ENCODE results near the gene PTDSS2. TPM values are rescaled to one million over a fixed set of nuclear protein-coding genes. Genes with fewer than 3 reads are reported as not detected.
"Not testable (repeated sequence)": the region's sequence is repeated elsewhere in the genome, so short reads cannot be mapped to it uniquely, and the experiment has no call there.

PTDSS2 gene
- total RNA-seq, 1 donor from 2014 or later, result 47.3 TPM

DNA sequence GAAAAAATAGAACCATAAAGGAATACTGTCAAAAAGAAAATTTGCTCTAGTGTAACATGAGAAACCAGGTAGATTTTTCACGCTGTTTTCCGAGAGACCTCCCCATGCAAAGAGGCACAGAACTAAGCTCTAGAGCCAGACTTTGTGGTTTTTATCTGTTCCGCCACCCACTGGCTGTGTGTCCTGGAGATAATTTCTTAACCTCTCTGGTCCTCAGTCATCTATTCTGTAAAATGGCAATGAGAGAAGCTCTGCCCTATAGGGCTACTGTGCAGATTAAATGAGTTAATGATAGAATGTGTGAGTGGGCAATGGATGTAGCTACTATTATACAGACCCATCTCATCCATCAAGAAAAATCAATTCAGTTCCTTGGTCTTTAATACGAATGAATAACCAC is 25.8 kb upstream of the PTDSS2 start:
- Histone ChIP-seq H3K27me3 (ENCODE audit: insufficient read depth, low read length) (peaks cover 16% of the 10 kb centered on the region), H4K20me1 (ENCODE audit: insufficient read depth, low read length) (no peaks in the 10 kb centered on the region), H3K4me1 (ENCODE audit: insufficient read depth, low read length) (no peaks in the 10 kb centered on the region), H2AFZ (ENCODE audit: low read depth, low read length) (no peak overlapping the region), H3K79me2 (ENCODE audit: insufficient read depth, low read length) (no peaks in the 10 kb centered on the region), H3K4me2 (ENCODE audit: low read length) (no peak overlapping the region), H3K4me3 (ENCODE audit: insufficient read depth, low read depth, low read length) (no peak overlapping the region), H3K9me3 (ENCODE audit: insufficient read depth, low read depth, low read length) (no peaks in the 10 kb centered on the region), H3K9ac (ENCODE audit: low read length) (no peak overlapping the region), H3K27ac (ENCODE audit: low read depth, low read length) (no peak overlapping the region), H3K36me3 (ENCODE audit: insufficient read depth, low read length) (no peaks in the 10 kb centered on the region)
- no peak for FAIRE-seq
- H3K9me3 Mint-ChIP-seq (ENCODE audit: unreplicated experiment), result peaks cover 4% of the 10 kb centered on the region
- no peak for TF ChIP-seq EZH2 (IDR thresholded peaks at IDR 0.05; ENCODE audit: insufficient read depth, low read length)
- TF ChIP-seq, protein P1, sequence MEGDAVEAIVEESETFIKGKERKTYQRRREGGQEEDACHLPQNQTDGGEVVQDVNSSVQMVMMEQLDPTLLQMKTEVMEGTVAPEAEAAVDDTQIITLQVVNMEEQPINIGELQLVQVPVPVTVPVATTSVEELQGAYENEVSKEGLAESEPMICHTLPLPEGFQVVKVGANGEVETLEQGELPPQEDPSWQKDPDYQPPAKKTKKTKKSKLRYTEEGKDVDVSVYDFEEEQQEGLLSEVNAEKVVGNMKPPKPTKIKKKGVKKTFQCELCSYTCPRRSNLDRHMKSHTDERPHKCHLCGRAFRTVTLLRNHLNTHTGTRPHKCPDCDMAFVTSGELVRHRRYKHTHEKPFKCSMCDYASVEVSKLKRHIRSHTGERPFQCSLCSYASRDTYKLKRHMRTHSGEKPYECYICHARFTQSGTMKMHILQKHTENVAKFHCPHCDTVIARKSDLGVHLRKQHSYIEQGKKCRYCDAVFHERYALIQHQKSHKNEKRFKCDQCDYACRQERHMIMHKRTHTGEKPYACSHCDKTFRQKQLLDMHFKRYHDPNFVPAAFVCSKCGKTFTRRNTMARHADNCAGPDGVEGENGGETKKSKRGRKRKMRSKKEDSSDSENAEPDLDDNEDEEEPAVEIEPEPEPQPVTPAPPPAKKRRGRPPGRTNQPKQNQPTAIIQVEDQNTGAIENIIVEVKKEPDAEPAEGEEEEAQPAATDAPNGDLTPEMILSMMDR (IDR thresholded peaks at IDR 0.05; ENCODE audit: insufficient read depth, low read depth, low read length), result no peak
- peaks cover 5% of the 10 kb centered on the region for H3K4me1 Mint-ChIP-seq (ENCODE audit: low read depth, unreplicated experiment)
- no peak overlapping the region for H3K27ac Mint-ChIP-seq (ENCODE audit: unreplicated experiment)
- DNase-seq (ENCODE audit: low read depth), result no peak
- no peak overlapping the region for H3K4me3 Mint-ChIP-seq (ENCODE audit: unreplicated experiment)
- H3K27me3 Mint-ChIP-seq (ENCODE audit: low read depth, unreplicated experiment), result peaks cover 15% of the 10 kb centered on the region
- peaks cover 2% of the 10 kb centered on the region for H3K36me3 Mint-ChIP-seq (ENCODE audit: low read depth, unreplicated experiment)

DNA sequence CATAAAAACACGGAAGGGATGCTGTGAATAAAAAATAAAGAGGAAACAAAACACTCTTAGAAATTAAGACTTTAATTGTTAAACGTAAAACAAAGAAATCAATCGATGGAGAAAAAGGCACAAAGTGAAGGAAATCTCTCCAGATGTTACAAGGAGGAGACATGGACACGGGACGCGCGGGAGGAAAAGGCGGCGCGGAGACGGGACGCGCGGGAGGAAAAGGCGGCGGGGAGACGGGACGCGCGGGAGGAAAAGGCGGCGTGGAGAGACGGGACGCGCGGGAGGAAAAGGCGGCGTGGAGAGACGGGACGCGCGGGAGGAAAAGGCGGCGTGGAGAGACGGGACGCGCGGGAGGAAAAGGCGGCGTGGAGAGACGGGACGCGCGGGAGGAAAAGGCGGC is 25.3 kb upstream of the PTDSS2 start:
- not testable (repeated sequence) for H3K4me2 ChIP-seq (ENCODE audit: low read length); H4K20me1 ChIP-seq (ENCODE audit: insufficient read depth, low read length); H2AFZ ChIP-seq (ENCODE audit: low read depth, low read length); H3K27ac Mint-ChIP-seq (ENCODE audit: unreplicated experiment); DNase-seq (ENCODE audit: low read depth); H3K79me2 ChIP-seq (ENCODE audit: insufficient read depth, low read length); H3K4me1 Mint-ChIP-seq (ENCODE audit: low read depth, unreplicated experiment); H3K9me3 Mint-ChIP-seq (ENCODE audit: unreplicated experiment); H3K36me3 ChIP-seq (ENCODE audit: insufficient read depth, low read length); H3K4me3 Mint-ChIP-seq (ENCODE audit: unreplicated experiment); H3K9me3 ChIP-seq (ENCODE audit: insufficient read depth, low read depth, low read length); H3K36me3 Mint-ChIP-seq (ENCODE audit: low read depth, unreplicated experiment); H3K27ac ChIP-seq (ENCODE audit: low read depth, low read length); H3K4me1 ChIP-seq (ENCODE audit: insufficient read depth, low read length); H3K9ac ChIP-seq (ENCODE audit: low read length); FAIRE-seq; H3K4me3 ChIP-seq (ENCODE audit: insufficient read depth, low read depth, low read length)
- peaks cover 15% of the 10 kb centered on the region for H3K27me3 Mint-ChIP-seq (ENCODE audit: low read depth, unreplicated experiment)
- H3K27me3 ChIP-seq (ENCODE audit: insufficient read depth, low read length), result peaks cover 16% of the 10 kb centered on the region

DNA sequence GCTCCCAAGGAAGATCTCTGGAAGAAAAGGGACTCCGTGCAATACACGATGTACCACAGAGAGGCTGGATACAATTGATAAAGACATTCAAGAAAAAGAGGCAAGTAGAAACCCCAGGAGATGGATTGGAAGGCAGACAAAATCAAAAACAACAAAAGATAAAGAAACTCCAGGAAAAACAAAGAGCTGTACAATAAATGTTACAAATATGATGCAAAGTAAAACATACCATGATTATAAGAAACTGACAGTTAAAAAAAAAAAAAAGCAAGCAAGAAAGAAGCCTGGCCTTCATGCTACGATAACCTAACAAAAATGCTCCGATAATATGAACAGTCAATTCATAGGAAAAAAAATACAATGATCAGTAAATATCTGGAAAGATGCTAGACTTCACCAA is 24.8 kb upstream of the PTDSS2 start:
- H3K4me3 Mint-ChIP-seq (ENCODE audit: unreplicated experiment), result no peak overlapping the region
- FAIRE-seq (no peak), DNase-seq (ENCODE audit: low read depth) (no peak)
- H3K36me3 ChIP-seq (ENCODE audit: insufficient read depth, low read length), result no peaks in the 10 kb centered on the region
- H3K27ac Mint-ChIP-seq (ENCODE audit: unreplicated experiment), result no peak overlapping the region
- H3K4me3 ChIP-seq (ENCODE audit: insufficient read depth, low read depth, low read length), result no peak overlapping the region
- H3K9me3 Mint-ChIP-seq (ENCODE audit: unreplicated experiment), result peaks cover 4% of the 10 kb centered on the region
- no peak overlapping the region for H3K4me2 ChIP-seq (ENCODE audit: low read length)
- no peaks in the 10 kb centered on the region for H3K79me2 ChIP-seq (ENCODE audit: insufficient read depth, low read length)
- H3K4me1 ChIP-seq (ENCODE audit: insufficient read depth, low read length), result no peaks in the 10 kb centered on the region
- no peak overlapping the region for H3K27ac ChIP-seq (ENCODE audit: low read depth, low read length)
- no peak overlapping the region for H2AFZ ChIP-seq (ENCODE audit: low read depth, low read length)
- H3K9me3 ChIP-seq (ENCODE audit: insufficient read depth, low read depth, low read length), result no peaks in the 10 kb centered on the region
- peaks cover 16% of the 10 kb centered on the region for H3K27me3 ChIP-seq (ENCODE audit: insufficient read depth, low read length)
- H3K4me1 Mint-ChIP-seq (ENCODE audit: low read depth, unreplicated experiment), result peaks cover 5% of the 10 kb centered on the region
- H4K20me1 ChIP-seq (ENCODE audit: insufficient read depth, low read length), result no peaks in the 10 kb centered on the region
- peaks cover 2% of the 10 kb centered on the region for H3K36me3 Mint-ChIP-seq (ENCODE audit: low read depth, unreplicated experiment)
- no peak overlapping the region for H3K9ac ChIP-seq (ENCODE audit: low read length)
- peaks cover 15% of the 10 kb centered on the region for H3K27me3 Mint-ChIP-seq (ENCODE audit: low read depth, unreplicated experiment)
- TF ChIP-seq, protein P1 (IDR thresholded peaks at IDR 0.05; ENCODE audit: insufficient read depth, low read depth, low read length), result no peak
- no peak for TF ChIP-seq EZH2 (IDR thresholded peaks at IDR 0.05; ENCODE audit: insufficient read depth, low read length)

All from astrocyte (in vitro differentiated cells and primary cell).